Pancreas (tissue), 10 donors: Measurements from ENCODE around the gene TCIRG1. TPM values are rescaled to one million over a fixed set of nuclear protein-coding genes. Genes with fewer than 3 reads are reported as not detected.
A peak's percentile ranks its signal among the peaks of the same experiment; 100 is the strongest.

Experiments
- ATAC-seq, 4 donors: fragments of 200-7000 bp; cut with Tn5 transposase; one replicate each; pipeline versions ENCODE4 v1.8.0 to v1.9.1; 2020; ENCODE audit warnings: mild to moderate bottlenecking in 4 of 4, moderate library complexity in 4 of 4
- DNase-seq, 6 donors: peaks; one replicate each; pipeline ENCODE4 v3.0.0-alpha.2; 2020
- FAIRE-seq: peaks from 2 replicates; lab custom pipeline; 2012; peaks lifted over from hg19 to GRCh38; lab: Jason Lieb, UNC
- H3K27ac ChIP-seq, 4 donors: fragments of 200-600 bp; sonication (generic); 1 replicate in 3 of 4; 2 replicates in 1 of 4; pipeline versions ENCODE4 v1.5.0 to v1.8.0; 2020
- H3K27me3 ChIP-seq, 4 donors: fragments of 200-600 bp; one replicate each; pipeline ENCODE4 v1.8.0; 2021
- H3K36me3 ChIP-seq, 3 donors: fragments of 200-600 bp; sonication (generic) in 1 of 3; one replicate each; pipeline versions ENCODE4 v1.5.0 to v1.8.0; 2020 to 2021
- H3K4me1 ChIP-seq, 3 donors: fragments of 200-600 bp; one replicate each; pipeline ENCODE4 v1.8.0; 2021
- H3K4me3 ChIP-seq, 4 donors: fragments of 200-600 bp; sonication (generic) in 2 of 4; one replicate each; pipeline versions ENCODE4 v1.5.0 to v1.8.0; 2020 to 2021
- H3K9me3 ChIP-seq, 4 donors: fragments of 200-600 bp; one replicate each; pipeline ENCODE4 v1.8.0; 2021
- WGBS, 2 donors: extraction: QIAGEN DNeasy Blood & Tissue Kit; methylation state at CpG; one replicate each; pipeline ENCODE4 v1.1.7; 2013; 5-methylcytosine and 5-hydroxymethylcytosine counted together
- intact Hi-C, 3 donors: fragments of 100-400 bp; cut with DNase I; formaldehyde crosslinking; loops; one replicate each; pipeline versions ENCODE4 v1.11.1 to v1.14.2; 2022
- polyA plus RNA-seq, 2 donors: library from polyadenylated mRNA; stranded (reverse); fragments of 200-250 nt; gene quantifications; one replicate each; pipeline ENCODE4 v1.2.3, GENCODE V29; 2013
- total RNA-seq, 6 donors: library from RNA; stranded (reverse); fragmentation: NEBNext Ultra II Directional in 4 of 6; extraction: Animal tissue kit (Norgen Biotek cat#: 25700) in 4 of 6; gene quantifications; one replicate each; pipeline versions ENCODE4 v1.2.1 to v1.2.4, GENCODE V29; 2021 to 2023
- TF ChIP-seq, protein P1 (sequence below), 4 donors: fragments of 200-600 bp; sonication (generic) in 3 of 4; IDR thresholded peaks; one replicate each; pipeline versions ENCODE4 v1.5.0 to v1.8.0; 2021; ENCODE audit warnings: antibody characterized with exemption in 4 of 4
- donor health status: healthy with polysubstance abuse.
- donor health status: DM: no; HTN: no; CAD: no; lungs with moderate emphysema.
- donor health status: DM: no; HTN: no; CAD: no.
- donor health status: control.
- donor health status: control.
- donor health status: Bipolar disorder and iron deficiency.
- donor health status: DM: yes; HTN: yes; CAD: no.
- donor health status: DM: no; HTN: no; CAD: no.
- donor health status: DM: no; HTN: no; CAD: no.
- donor health status: DM: yes; HTN: yes; CAD: no.

Gene TCIRG1
- total and polyA plus RNA-seq, 8 donors = 166 to 1,036 (median 211) TPM

DNA sequence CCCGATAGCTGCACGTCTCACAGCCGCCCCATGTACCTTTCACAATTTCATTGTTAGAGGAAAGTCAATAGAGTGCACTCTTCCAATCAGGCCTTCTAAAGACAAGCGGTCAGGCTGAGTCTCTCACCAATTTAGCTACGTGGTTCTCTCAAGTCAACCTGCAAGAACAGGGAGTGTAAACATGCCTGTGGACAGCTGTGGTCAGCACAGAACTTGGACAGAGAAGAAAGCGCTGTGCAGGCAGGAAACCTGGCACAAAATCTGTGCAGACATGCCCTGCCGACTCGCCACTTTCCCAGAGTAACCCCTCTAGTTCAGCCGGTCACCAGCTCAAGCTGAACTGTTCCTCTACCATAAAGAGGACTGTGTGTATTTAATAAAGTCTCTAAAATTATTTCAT is 42.9 kb downstream of the TCIRG1 start:
- peaks cover 10 to 34% (median 29%) of the 10 kb centered on the region in 3 donors for H3K4me1 ChIP-seq
- no peaks in the 10 kb centered on the region for H3K9me3 ChIP-seq
- peak overlapping the region in 3 of 4 donors; percentile 0 to 29 (median 22) for H3K27ac ChIP-seq
- H3K36me3 ChIP-seq = no peaks in the 10 kb centered on the region
- intact Hi-C loops = no loop called here
- no peak for FAIRE-seq
- no peaks in the 10 kb centered on the region for H3K27me3 ChIP-seq
- no peak overlapping the region for H3K4me3 ChIP-seq
- TF ChIP-seq, protein P1, sequence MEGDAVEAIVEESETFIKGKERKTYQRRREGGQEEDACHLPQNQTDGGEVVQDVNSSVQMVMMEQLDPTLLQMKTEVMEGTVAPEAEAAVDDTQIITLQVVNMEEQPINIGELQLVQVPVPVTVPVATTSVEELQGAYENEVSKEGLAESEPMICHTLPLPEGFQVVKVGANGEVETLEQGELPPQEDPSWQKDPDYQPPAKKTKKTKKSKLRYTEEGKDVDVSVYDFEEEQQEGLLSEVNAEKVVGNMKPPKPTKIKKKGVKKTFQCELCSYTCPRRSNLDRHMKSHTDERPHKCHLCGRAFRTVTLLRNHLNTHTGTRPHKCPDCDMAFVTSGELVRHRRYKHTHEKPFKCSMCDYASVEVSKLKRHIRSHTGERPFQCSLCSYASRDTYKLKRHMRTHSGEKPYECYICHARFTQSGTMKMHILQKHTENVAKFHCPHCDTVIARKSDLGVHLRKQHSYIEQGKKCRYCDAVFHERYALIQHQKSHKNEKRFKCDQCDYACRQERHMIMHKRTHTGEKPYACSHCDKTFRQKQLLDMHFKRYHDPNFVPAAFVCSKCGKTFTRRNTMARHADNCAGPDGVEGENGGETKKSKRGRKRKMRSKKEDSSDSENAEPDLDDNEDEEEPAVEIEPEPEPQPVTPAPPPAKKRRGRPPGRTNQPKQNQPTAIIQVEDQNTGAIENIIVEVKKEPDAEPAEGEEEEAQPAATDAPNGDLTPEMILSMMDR (IDR thresholded peaks at IDR 0.05) = no peak
- 19 to 25% methylated on average over 9 of the region's 9 CpGs for WGBS, 2 donors
- peak in 4 of 6 donors; percentile 49 to 79 (median 65) for DNase-seq
- ATAC-seq = peak; percentile 81 to 95 (median 92)

DNA sequence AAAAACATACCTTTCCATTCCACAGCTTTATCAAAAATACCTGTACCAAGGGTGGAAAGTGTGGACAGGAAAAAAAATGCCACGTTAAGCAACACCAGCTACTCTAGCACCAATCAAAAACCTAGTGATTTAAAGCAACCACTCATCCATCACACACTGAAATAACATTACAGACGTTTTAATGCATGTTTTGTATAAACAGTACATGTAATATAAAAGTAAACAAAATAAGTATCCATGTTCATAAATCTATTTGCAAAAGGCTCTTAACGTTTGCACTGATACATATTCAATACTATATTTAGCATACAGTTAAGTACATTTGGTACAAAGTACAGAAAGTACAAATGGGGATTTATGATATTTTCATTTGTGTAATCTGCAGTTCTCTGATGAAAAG is 43.7 kb downstream of the TCIRG1 start:
- peaks cover 10 to 31% (median 29%) of the 10 kb centered on the region in 3 donors for H3K4me1 ChIP-seq
- no peak overlapping the region for H3K4me3 ChIP-seq
- H3K27ac ChIP-seq = peak overlapping the region in 2 of 4 donors; percentile 22 to 29
- intact Hi-C loops = no loop called here
- H3K9me3 ChIP-seq = no peaks in the 10 kb centered on the region
- H3K27me3 ChIP-seq = no peaks in the 10 kb centered on the region
- TF ChIP-seq, protein P1 (IDR thresholded peaks at IDR 0.05) = no peak
- DNase-seq = no peak
- peak in 2 of 4 donors; percentile 20 to 41 for ATAC-seq
- 11 to 16% methylated on average over 3 of the region's 3 CpGs for WGBS, 2 donors
- no peaks in the 10 kb centered on the region for H3K36me3 ChIP-seq
- FAIRE-seq = no peak

DNA sequence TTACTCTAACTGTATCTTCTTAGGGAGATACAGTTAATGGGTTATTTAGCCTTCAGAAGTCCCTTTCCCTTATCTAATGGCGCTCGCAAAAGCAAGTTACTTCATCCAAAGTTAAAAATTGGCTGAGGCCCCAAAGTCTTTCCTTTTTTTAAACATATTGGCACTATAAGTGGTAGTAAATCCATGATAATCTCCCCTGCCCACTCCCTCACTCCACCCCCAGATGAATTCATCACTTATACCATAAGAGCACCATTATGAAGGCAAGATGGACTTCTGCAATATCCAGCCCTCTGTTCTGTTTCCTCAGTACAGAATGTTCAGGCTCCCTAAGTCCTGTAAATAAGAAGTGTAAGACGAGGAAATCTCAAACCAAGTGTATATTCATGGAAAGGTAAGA is 44.7 kb downstream of the TCIRG1 start:
- ATAC-seq (no peak), FAIRE-seq (no peak), DNase-seq (no peak)
- Histone ChIP-seq H3K27ac (no peak overlapping the region), H3K4me3 (no peak overlapping the region), H3K9me3 (no peaks in the 10 kb centered on the region), H3K4me1 (peaks cover 10 to 30% (median 29%) of the 10 kb centered on the region in 3 donors), H3K36me3 (no peaks in the 10 kb centered on the region), H3K27me3 (no peaks in the 10 kb centered on the region)
- TF ChIP-seq, protein P1 (IDR thresholded peaks at IDR 0.05) = no peak
- 39 to 42% methylated on average over 3 of the region's 3 CpGs for WGBS, 2 donors
- intact Hi-C loops = no loop called here

DNA sequence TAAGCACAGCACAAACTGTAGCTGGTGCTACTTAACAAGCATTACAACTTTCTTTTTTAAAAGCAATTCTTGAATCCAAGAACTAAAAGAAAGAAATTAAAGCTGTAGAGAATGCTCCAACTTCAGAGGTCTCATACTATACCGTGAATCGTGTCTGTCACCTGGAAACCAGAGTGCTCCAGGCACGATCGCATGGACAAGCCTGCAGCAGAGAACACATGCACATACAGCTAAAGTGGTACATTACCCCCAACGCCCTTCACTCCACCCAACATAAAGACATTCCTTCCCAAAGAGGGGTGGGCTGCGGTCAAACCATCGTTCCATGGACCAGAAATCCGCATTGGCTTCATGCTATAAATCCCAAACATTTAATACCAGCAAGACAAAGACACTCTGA is 50.9 kb downstream of the TCIRG1 start:
- TF ChIP-seq, protein P1 (IDR thresholded peaks at IDR 0.05) = no peak
- FAIRE-seq (no peak), ATAC-seq (peak in 1 of 4 donors; percentile 19), DNase-seq (no peak)
- intact Hi-C loops = no loop called here
- H3K4me1 ChIP-seq = peaks cover 0 to 44% (median 28%) of the 10 kb centered on the region in 3 donors
- 70 to 76% methylated on average over 8 of the region's 8 CpGs for WGBS, 2 donors
- peak overlapping the region in 2 of 4 donors; percentile 35 to 51 for H3K27ac ChIP-seq
- no peaks in the 10 kb centered on the region for H3K9me3 ChIP-seq
- H3K36me3 ChIP-seq = no peaks in the 10 kb centered on the region
- no peaks in the 10 kb centered on the region for H3K27me3 ChIP-seq
- H3K4me3 ChIP-seq = no peak overlapping the region

DNA sequence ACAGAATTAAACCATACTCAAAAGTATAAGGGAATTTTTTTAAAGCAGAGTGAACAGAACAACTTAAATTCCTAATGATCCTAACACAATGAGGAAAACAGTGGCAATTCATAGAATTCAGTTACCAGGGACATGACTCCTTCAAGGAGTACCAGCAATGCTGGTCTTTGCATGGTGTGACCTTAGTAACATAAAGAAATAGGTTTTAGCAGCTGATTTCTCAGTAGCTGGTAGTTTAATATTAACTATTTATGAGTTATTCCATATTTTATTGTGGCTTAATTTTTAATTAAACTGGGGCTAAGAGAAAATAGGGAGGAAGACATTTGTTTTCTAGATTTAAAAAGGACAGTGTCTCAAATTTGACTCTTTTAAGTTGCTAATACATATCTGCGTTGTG is 51.5 kb downstream of the TCIRG1 start:
- DNase-seq = no peak
- Histone ChIP-seq H3K27me3 (no peaks in the 10 kb centered on the region), H3K27ac (peak overlapping the region in 3 of 4 donors; percentile 3 to 51 (median 35)), H3K4me1 (peaks cover 0 to 45% (median 28%) of the 10 kb centered on the region in 3 donors), H3K9me3 (no peaks in the 10 kb centered on the region), H3K4me3 (no peak overlapping the region), H3K36me3 (no peaks in the 10 kb centered on the region)
- 35 to 56% methylated on average over 1 of the region's 1 CpG for WGBS, 2 donors
- ATAC-seq = peak in 2 of 4 donors; percentile 17 to 21
- TF ChIP-seq, protein P1 (IDR thresholded peaks at IDR 0.05) = no peak
- FAIRE-seq = no peak
- intact Hi-C loops = no loop called here
